Erythroblast (primary cell): ENCODE results near the gene LMAN2.

Source experiments
- GATA1 ChIP-seq: IDR thresholded peaks from 2 replicates; pipeline ENCODE4 v1.6.1; 2011; ENCODE audit warnings: low read depth, mild to moderate bottlenecking, control low read depth, low read length, moderate library complexity
- POLR2A ChIP-seq: IDR thresholded peaks from 2 replicates; pipeline ENCODE4 v1.6.1; 2011; ENCODE audit warnings: mild to moderate bottlenecking, low read length

- no peak for TF ChIP-seq POLR2A
- TF ChIP-seq GATA1, result no peak
These were observed 60.5 kb downstream of the LMAN2 start for GRCh38 chr5:177290816-177291596.
